Keratinocyte (primary cell): ENCODE data around the gene DPF3. TPM values are rescaled to one million over a fixed set of nuclear protein-coding genes. Genes with fewer than 3 reads are reported as not detected.

Source experiments
- DNase-seq: peaks from one replicate; pipeline ENCODE4 v3.0.0-alpha.2; 2011; ENCODE audit warnings: low read depth, missing footprints, low spot score
- FAIRE-seq: peaks from 2 replicates; lab custom pipeline; 2011; peaks lifted over from hg19 to GRCh38; lab: Jason Lieb, UNC
- H2AFZ ChIP-seq: 2 replicates; pipeline ENCODE4 v1.6.0; 2012; ENCODE audit warnings: low read length, control low read depth, inconsistent platforms; ENCODE audit not compliant: control insufficient read depth
- H3K27ac ChIP-seq: 2 replicates; pipeline ENCODE4 v1.5.1; 2011; ENCODE audit warnings: low read length; ENCODE audit not compliant: control insufficient read depth, insufficient read depth
- H3K27me3 ChIP-seq: 3 replicates; pipeline ENCODE4 v1.6.0; 2011; ENCODE audit warnings: low read length; ENCODE audit not compliant: control insufficient read depth, insufficient read depth; ENCODE audit errors: extremely low read depth
- H3K36me3 ChIP-seq, 2 experiments: 2 replicates in 1 of 2; 3 replicates in 1 of 2; pipeline ENCODE4 v1.5.1; 2011; ENCODE audit warnings: low read length in 2 of 2, mild to moderate bottlenecking in 1 of 2; ENCODE audit not compliant: control insufficient read depth in 2 of 2, insufficient read depth in 2 of 2; ENCODE audit errors: extremely low read depth in 1 of 2
- H3K4me1 ChIP-seq: 3 replicates; pipeline ENCODE4 v1.5.1; 2011; ENCODE audit warnings: low read length; ENCODE audit not compliant: control insufficient read depth, insufficient read depth; ENCODE audit errors: extremely low read depth
- H3K4me2 ChIP-seq: 3 replicates; pipeline ENCODE4 v1.6.0; 2011; ENCODE audit warnings: low read depth, low read length; ENCODE audit not compliant: control insufficient read depth, insufficient read depth; ENCODE audit errors: extremely low read depth
- H3K4me3 ChIP-seq, 3 experiments: fragments of 200-600 bp in 1 of 3; sonication (generic) in 1 of 3; 2 replicates in 2 of 3; 3 replicates in 1 of 3; pipeline ENCODE4 v1.5.1; 2011 to 2016; ENCODE audit warnings: low read length in 3 of 3, mild to moderate bottlenecking in 3 of 3, control low read depth in 2 of 3, inconsistent platforms in 1 of 3, low read depth in 1 of 3, mixed read lengths in 1 of 3, mixed run types in 1 of 3, moderate library complexity in 1 of 3; ENCODE audit not compliant: control insufficient read depth in 2 of 3, insufficient read depth in 2 of 3; ENCODE audit errors: extremely low read depth in 1 of 3
- H3K79me2 ChIP-seq: 2 replicates; pipeline ENCODE4 v1.6.0; 2012; ENCODE audit warnings: low read length; ENCODE audit not compliant: control insufficient read depth, insufficient read depth
- H3K9ac ChIP-seq: 3 replicates; pipeline ENCODE4 v1.6.0; 2011; ENCODE audit warnings: low read length; ENCODE audit not compliant: control insufficient read depth, insufficient read depth; ENCODE audit errors: extremely low read depth
- H3K9me1 ChIP-seq: 3 replicates; pipeline ENCODE4 v1.6.0; 2011; ENCODE audit warnings: low read length; ENCODE audit not compliant: control insufficient read depth, insufficient read depth; ENCODE audit errors: extremely low read depth
- H3K9me3 ChIP-seq: 2 replicates; pipeline ENCODE4 v1.5.1; 2012; ENCODE audit warnings: low read depth, low read length; ENCODE audit not compliant: control insufficient read depth
- H4K20me1 ChIP-seq: 3 replicates; pipeline ENCODE4 v1.6.0; 2011; ENCODE audit warnings: low read length; ENCODE audit not compliant: control insufficient read depth, insufficient read depth; ENCODE audit errors: extremely low read depth
- EZH2 ChIP-seq: IDR thresholded peaks from one replicate; pipeline ENCODE4 v1.6.1; 2012; ENCODE audit warnings: inconsistent platforms, mild to moderate bottlenecking, low read length, moderate library complexity
- dilution Hi-C: fragments of 300-500 bp; cut with MboI; formaldehyde crosslinking; loops from one replicate; pipeline ENCODE4 v1.7.0; 2020; ENCODE audit warnings: low sequenced_read_pairs; ENCODE audit not compliant: extremely low pct_ligation_motif_present
- polyA plus RNA-seq, 5 experiments: library from polyadenylated mRNA; depleted of rRNA in 3 of 5; stranded (reverse) in 3 of 5; stranded (forward) in 1 of 5; unstranded in 1 of 5; fragments of >200 nt; gene quantifications; 1 replicate in 1 of 5; 2 replicates in 3 of 5; 3 replicates in 1 of 5; pipeline versions ENCODE4 v1.2.1 to v1.2.3, GENCODE V29; 2011 to 2012; ENCODE audit warnings: missing spikeins in 2 of 5, low read depth in 1 of 5, low replicate concordance in 1 of 5
- TF ChIP-seq, protein P1 (sequence below), 3 experiments: IDR thresholded peaks in 1 of 3; conservative IDR thresholded peaks in 1 of 3; optimal IDR thresholded peaks in 1 of 3; 2 replicates in 2 of 3; 3 replicates in 1 of 3; pipeline versions ENCODE3 to v1.5.1; 2011; ENCODE audit warnings: low read length in 3 of 3, mild to moderate bottlenecking in 3 of 3, moderate library complexity in 2 of 3, control low read depth in 1 of 3, inconsistent platforms in 1 of 3; ENCODE audit not compliant: insufficient read depth in 2 of 3; ENCODE audit errors: extremely low read depth in 1 of 3

The DPF3 gene
- polyA plus RNA-seq, 1 donor (not counting 4 experiments of a cell fraction or from before 2014, with no cell fraction given), result 1.1 TPM

GRCh38 chr14:72906879-72907278 lies 13.0 kb upstream of the DPF3 start:
- Histone ChIP-seq H3K9ac (no peak overlapping the region), H3K36me3 (no peaks in the 10 kb centered on the region), H3K27ac (no peak overlapping the region), H4K20me1 (no peaks in the 10 kb centered on the region), H2AFZ (no peak overlapping the region), H3K9me3 (no peaks in the 10 kb centered on the region), H3K79me2 (no peaks in the 10 kb centered on the region), H3K4me2 (no peak overlapping the region), H3K4me3 (no peak overlapping the region), H3K4me1 (peaks cover 13% of the 10 kb centered on the region), H3K9me1 (no peaks in the 10 kb centered on the region), H3K27me3 (no peaks in the 10 kb centered on the region)
- no peak for TF ChIP-seq EZH2
- TF ChIP-seq, protein P1, sequence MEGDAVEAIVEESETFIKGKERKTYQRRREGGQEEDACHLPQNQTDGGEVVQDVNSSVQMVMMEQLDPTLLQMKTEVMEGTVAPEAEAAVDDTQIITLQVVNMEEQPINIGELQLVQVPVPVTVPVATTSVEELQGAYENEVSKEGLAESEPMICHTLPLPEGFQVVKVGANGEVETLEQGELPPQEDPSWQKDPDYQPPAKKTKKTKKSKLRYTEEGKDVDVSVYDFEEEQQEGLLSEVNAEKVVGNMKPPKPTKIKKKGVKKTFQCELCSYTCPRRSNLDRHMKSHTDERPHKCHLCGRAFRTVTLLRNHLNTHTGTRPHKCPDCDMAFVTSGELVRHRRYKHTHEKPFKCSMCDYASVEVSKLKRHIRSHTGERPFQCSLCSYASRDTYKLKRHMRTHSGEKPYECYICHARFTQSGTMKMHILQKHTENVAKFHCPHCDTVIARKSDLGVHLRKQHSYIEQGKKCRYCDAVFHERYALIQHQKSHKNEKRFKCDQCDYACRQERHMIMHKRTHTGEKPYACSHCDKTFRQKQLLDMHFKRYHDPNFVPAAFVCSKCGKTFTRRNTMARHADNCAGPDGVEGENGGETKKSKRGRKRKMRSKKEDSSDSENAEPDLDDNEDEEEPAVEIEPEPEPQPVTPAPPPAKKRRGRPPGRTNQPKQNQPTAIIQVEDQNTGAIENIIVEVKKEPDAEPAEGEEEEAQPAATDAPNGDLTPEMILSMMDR (optimal IDR thresholded peaks at IDR 0.05 in 1 of 3, IDR thresholded peaks at IDR 0.05 in 1 of 3, conservative IDR thresholded peaks at IDR 0.05 in 1 of 3; ENCODE audit: extremely low read depth in 1 of 3, insufficient read depth in 2 of 3, low read length in 3 of 3), result no peak
- no peak for DNase-seq
- no peak for FAIRE-seq
- dilution Hi-C loops, result no loop called here

DNA sequence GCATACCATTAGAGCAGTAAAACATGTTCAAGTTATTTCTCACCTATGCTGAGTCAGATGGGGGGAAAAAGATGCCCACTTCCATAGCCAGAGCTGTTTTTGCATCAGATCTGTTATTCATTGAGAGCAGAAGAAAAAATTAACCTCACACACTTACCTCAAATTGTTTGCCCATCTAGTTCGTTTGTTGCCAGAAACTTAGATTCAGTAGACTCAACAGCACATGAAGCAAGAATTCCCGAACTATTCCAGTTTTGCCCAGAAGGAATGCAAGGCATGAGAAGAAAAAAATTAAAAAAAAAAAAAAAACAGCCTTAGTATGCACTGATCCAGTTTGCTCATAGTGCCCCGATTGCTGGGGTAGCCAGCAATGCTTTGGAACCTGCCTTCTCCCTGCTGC lies 12.4 kb upstream of the DPF3 start:
- H4K20me1 ChIP-seq, result no peaks in the 10 kb centered on the region
- no peak overlapping the region for H3K27ac ChIP-seq
- H3K4me2 ChIP-seq, result no peak overlapping the region
- FAIRE-seq (no peak), DNase-seq (no peak)
- H3K27me3 ChIP-seq, result no peaks in the 10 kb centered on the region
- no peak overlapping the region for H3K9ac ChIP-seq
- no peaks in the 10 kb centered on the region for H3K9me3 ChIP-seq
- TF ChIP-seq, protein P1 (optimal IDR thresholded peaks at IDR 0.05 in 1 of 3, IDR thresholded peaks at IDR 0.05 in 1 of 3, conservative IDR thresholded peaks at IDR 0.05 in 1 of 3; ENCODE audit: extremely low read depth in 1 of 3, insufficient read depth in 2 of 3, low read length in 3 of 3), result no peak
- no peak for TF ChIP-seq EZH2
- H3K4me3 ChIP-seq, result no peak overlapping the region
- dilution Hi-C loops, result no loop called here
- no peaks in the 10 kb centered on the region for H3K36me3 ChIP-seq
- H3K4me1 ChIP-seq, result peaks cover 13% of the 10 kb centered on the region
- H3K79me2 ChIP-seq, result no peaks in the 10 kb centered on the region
- no peaks in the 10 kb centered on the region for H3K9me1 ChIP-seq
- H2AFZ ChIP-seq, result no peak overlapping the region
